Kidney epithelial cell (primary cell): ENCODE measurements around the gene VPS9D1. TPM values are rescaled to one million over a fixed set of nuclear protein-coding genes. Genes with fewer than 3 reads are reported as not detected.
"Not testable (repeated sequence)": the region's sequence is repeated elsewhere in the genome, so short reads cannot be mapped to it uniquely, and the experiment has no call there.

Experiments
- DNase-seq: peaks from one replicate; pipeline ENCODE4 v3.0.0-alpha.2; 2010; ENCODE audit warnings: low read depth
- H3K27me3 ChIP-seq: 2 replicates; pipeline ENCODE4 v1.6.0; 2011; ENCODE audit warnings: low read length; ENCODE audit not compliant: control insufficient read depth, insufficient read depth
- H3K36me3 ChIP-seq: 2 replicates; pipeline ENCODE4 v1.5.1; 2011; ENCODE audit warnings: low read length; ENCODE audit not compliant: control insufficient read depth, insufficient read depth
- H3K4me3 ChIP-seq: 2 replicates; pipeline ENCODE4 v1.5.1; 2011; ENCODE audit warnings: low read depth, mild to moderate bottlenecking, control low read depth, low read length
- total RNA-seq: library from RNA; depleted of rRNA; stranded (reverse); fragments of >200 nt; gene quantifications from 2 replicates; pipeline ENCODE4 v1.2.3, GENCODE V29; 2015
- TF ChIP-seq, protein P1 (sequence below): IDR thresholded peaks from 2 replicates; pipeline ENCODE4 v1.5.1; 2011; ENCODE audit warnings: mild to moderate bottlenecking, moderate library complexity, low read length, control low read depth, inconsistent platforms; ENCODE audit not compliant: insufficient read depth, poor library complexity, severe bottlenecking

Gene VPS9D1
- total RNA-seq, 1 donor from 2014 or later: 9.3 TPM

DNA sequence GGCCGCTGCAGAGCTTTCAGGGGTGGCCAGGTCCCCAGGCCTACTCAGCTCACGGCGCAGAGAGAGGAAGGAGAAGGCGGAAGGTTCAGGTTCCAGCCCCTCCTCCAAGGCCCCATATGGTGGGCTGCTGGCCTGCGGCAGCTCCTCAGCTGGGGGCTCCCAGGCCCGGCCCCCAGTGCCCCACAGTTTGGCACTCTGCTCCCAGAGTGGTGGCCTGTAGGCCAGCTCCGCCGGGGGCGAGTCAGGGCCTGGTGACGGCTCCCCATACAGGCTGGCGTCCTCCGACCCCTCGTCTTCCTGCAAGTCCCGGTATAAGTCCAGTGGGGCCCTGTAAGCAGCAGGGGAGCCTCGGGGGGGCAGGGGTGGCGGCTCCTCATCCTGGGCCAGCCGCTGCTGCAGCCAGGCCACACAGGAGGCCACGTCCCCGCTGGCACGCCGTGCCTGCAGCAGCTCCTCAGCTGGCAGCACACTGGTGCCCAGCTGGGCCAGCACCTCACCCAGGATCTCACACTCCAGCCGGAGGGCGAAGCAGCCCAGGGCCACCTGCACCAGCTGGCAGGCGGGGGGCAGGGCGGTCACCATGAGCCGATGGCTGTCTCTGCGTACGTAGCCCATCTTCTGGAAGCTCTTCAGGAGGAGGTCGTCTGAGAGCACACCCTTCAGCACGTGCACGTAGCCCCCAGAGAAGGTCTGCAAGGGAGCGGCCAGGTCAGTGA is 22.9 kb downstream of the VPS9D1 start:
- TF ChIP-seq, protein P1, sequence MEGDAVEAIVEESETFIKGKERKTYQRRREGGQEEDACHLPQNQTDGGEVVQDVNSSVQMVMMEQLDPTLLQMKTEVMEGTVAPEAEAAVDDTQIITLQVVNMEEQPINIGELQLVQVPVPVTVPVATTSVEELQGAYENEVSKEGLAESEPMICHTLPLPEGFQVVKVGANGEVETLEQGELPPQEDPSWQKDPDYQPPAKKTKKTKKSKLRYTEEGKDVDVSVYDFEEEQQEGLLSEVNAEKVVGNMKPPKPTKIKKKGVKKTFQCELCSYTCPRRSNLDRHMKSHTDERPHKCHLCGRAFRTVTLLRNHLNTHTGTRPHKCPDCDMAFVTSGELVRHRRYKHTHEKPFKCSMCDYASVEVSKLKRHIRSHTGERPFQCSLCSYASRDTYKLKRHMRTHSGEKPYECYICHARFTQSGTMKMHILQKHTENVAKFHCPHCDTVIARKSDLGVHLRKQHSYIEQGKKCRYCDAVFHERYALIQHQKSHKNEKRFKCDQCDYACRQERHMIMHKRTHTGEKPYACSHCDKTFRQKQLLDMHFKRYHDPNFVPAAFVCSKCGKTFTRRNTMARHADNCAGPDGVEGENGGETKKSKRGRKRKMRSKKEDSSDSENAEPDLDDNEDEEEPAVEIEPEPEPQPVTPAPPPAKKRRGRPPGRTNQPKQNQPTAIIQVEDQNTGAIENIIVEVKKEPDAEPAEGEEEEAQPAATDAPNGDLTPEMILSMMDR: no peak
- Histone ChIP-seq H3K36me3 (no peaks in the 10 kb centered on the region), H3K4me3 (no peak overlapping the region), H3K27me3 (no peaks in the 10 kb centered on the region)
- no peak for DNase-seq

DNA sequence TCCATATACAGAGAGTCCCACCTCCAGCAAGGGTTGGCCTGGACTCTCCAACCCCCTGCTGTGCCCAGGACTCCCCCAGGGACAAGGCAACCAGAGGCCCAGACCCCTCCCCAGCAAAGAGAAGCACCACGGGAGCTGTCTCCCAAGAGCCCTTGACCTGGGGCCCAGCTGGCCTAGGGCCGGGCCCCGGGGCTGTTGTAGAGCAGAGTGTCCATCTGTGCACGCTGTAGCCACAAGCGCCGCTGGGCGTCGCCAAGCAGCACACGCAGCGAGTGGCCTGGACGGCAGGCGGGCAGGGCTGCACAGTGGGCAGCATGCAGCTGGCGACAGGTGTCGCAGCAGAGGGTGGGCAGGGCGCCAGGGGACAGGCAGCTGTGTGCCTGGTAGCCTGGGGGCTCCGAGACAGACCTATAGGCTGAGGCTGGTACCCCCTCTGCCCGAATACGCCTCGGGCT is 23.5 kb downstream of the VPS9D1 start:
- DNase-seq: no peak
- Histone ChIP-seq H3K36me3 (no peaks in the 10 kb centered on the region), H3K27me3 (no peaks in the 10 kb centered on the region), H3K4me3 (no peak overlapping the region)
- TF ChIP-seq, protein P1: no peak

DNA sequence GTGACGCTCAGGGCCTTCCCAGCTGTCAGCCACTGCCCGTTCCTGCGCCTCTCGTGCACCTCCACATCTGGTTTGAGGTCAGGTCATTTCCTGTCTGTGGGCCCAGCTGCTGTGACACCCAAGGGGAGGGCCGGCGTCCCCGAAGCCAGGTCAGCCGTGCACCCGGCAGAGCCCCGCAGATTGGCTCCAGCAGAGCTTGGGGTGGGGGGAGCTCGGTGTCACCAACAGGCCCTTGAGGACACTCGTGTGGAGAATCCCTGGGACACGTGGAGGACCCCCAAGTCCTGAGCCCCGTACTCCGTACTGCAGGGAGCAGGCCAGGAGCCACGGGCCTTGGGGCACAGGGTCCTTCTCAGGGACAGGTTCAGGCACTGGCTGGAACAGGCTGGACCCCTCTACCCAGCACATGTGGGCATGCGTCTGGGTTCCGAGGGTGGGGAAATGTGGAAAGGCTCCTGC is 24.0 kb downstream of the VPS9D1 start:
- DNase-seq: no peak
- TF ChIP-seq, protein P1: no peak
- H3K36me3 ChIP-seq: no peaks in the 10 kb centered on the region
- H3K4me3 ChIP-seq: no peak overlapping the region
- no peaks in the 10 kb centered on the region for H3K27me3 ChIP-seq

DNA sequence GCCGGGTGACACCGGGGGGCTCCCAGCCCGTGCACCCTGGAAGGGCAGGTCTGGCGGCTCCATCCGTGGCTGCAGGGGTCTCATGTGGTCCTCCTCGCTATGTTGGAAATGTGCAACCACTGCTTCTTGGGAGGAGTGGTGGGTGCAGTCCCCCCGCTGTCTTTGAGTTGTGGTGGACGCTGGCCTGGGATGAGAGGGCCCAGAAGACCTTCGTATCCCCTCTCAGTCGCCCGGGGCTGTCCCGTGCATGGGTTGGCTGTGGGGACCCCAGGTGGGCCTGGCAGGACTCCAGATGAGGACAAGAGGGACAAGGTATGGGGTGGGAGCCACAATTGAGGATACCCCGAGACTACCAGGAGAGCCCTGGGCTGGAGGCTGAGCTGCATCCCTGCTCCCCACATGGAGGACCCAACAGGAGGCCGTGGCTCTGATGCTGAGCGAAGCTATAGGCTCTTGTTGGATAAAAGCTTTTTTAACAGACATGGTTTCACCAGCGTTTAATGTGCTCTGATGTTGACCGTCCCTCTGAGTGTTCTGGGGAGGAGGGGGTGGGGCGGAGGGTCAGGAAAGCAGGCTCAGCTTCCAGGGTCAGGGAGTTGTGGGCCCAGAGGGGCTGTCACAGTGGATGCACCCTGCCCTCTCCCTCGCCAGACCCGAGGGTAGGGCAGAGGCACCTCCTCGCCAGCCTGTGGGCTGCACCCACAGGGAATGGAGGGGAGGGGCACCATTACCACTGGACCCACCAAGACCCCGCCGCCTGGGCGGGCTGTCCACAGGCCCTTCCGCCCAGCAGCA is 24.6 kb downstream of the VPS9D1 start:
- DNase-seq: no peak
- H3K36me3 ChIP-seq: peaks cover 1% of the 10 kb centered on the region
- no peak overlapping the region for H3K4me3 ChIP-seq
- H3K27me3 ChIP-seq: no peaks in the 10 kb centered on the region
- TF ChIP-seq, protein P1: no peak

DNA sequence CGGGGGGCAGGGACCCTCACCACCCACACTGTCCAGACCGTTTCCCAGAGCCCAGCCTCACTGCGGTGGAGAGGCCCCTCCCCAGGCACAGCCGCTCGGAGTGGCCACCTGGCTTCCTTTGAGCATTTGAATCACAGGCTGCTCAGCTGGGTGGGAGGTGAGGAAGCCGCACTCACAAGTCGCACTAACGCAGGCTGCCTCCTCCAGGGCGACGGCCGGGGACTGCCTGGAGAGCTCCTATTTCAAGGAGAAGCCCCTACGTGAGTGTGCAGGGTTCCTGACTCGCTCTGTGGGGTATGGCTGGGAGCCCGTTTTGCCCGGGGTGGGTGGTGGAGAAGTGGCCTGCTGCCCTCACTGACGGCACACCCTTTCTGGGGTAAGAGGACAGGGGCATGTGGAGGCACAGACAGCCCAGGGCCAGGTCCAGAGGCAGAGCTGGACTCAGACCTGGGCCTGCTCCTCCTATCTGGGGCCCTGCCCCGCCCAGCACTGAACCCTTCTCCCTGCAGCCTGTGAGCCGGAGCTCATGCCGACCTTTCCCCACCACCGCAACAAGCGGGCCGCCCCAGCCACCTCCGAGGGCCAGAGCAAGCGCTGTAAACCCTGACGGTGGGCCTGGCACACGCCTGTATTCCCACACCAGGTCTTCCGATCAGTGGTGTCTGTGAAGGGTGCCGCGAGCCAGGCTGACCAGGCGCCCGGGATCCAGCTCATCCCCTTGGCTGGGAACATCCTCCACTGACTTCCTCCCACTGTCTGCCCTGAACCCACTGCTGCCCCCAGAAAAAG is 25.4 kb downstream of the VPS9D1 start:
- H3K36me3 ChIP-seq: peaks cover 1% of the 10 kb centered on the region
- H3K27me3 ChIP-seq: no peaks in the 10 kb centered on the region
- DNase-seq: no peak
- TF ChIP-seq, protein P1: no peak
- no peak overlapping the region for H3K4me3 ChIP-seq

DNA sequence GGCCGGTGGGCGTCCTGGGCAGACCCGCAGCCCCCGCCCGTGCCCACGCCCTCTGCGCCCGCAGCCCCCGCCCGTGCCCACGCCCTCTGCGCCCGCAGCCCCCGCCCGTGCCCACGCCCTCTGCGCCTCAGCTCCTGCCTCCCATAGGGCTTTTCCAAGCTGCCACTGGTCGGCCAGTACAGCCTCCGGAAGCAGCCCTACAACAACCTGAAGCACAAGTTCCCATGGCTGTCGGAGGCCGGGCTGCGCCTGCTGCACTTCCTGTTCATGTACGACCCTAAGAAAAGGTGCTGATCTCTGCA is 26.0 kb downstream of the VPS9D1 start:
- not testable (repeated sequence) for H3K36me3 ChIP-seq, H3K27me3 ChIP-seq, H3K4me3 ChIP-seq, DNase-seq
